ENCODE data around the gene ADAM15. TPM values are rescaled to one million over a fixed set of nuclear protein-coding genes. Genes with fewer than 3 reads are reported as not detected.

ADAM15 gene
- total RNA-seq, 1 donor from 2014 or later, result 11.3 TPM

DNA sequence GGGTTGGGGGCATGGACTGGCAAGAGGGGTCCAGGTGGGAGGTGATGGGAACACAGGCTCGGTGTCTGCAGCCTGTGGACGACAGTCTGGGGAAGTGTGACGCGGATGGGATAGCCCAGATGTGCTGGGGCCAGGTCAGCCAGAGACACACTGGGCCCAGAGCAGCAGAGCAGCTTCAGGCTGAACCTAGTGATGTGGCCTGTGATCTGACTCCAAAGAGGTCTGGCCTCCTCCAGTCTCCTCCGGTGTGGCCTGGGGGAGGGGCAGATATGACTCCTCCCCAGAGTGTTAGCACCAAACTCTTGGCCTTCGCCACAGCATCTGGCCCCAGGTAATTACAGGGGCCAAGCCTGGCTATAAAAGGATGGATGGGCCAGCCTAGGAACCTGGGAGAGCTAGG, 41.0 kb downstream of the ADAM15 start:
- no peaks in the 10 kb centered on the region for H3K36me3 Mint-ChIP-seq (ENCODE audit: low read depth)
- intact Hi-C loops (cut with micrococcal nuclease), result loop anchor here (5.0 kb wide), 1 partner anchor 35 kb away; the partner anchor contains the start of gene EFNA1
- TF ChIP-seq, protein P1, sequence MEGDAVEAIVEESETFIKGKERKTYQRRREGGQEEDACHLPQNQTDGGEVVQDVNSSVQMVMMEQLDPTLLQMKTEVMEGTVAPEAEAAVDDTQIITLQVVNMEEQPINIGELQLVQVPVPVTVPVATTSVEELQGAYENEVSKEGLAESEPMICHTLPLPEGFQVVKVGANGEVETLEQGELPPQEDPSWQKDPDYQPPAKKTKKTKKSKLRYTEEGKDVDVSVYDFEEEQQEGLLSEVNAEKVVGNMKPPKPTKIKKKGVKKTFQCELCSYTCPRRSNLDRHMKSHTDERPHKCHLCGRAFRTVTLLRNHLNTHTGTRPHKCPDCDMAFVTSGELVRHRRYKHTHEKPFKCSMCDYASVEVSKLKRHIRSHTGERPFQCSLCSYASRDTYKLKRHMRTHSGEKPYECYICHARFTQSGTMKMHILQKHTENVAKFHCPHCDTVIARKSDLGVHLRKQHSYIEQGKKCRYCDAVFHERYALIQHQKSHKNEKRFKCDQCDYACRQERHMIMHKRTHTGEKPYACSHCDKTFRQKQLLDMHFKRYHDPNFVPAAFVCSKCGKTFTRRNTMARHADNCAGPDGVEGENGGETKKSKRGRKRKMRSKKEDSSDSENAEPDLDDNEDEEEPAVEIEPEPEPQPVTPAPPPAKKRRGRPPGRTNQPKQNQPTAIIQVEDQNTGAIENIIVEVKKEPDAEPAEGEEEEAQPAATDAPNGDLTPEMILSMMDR (IDR thresholded peaks at IDR 0.05), result no peak
- ChIA-PET CTCF (interaction anchor here (0.9 to 5.3 kb wide), 19 partner anchors 8 to 102 kb away, joined by 3 to 145 read pairs (median 4); partner anchors contain the start of genes EFNA1, EFNA4, KRTCAP2 and SLC50A1), POLR2A (interaction anchor here (0.5 to 2.1 kb wide), 5 partner anchors 12 to 81 kb away, joined by 3 to 38 read pairs (median 3); partner anchors contain the start of gene KRTCAP2)
- H3K4me3 Mint-ChIP-seq, result no peak overlapping the region
- H3K27me3 Mint-ChIP-seq, result peaks cover 6% of the 10 kb centered on the region
- DNase-seq (no peak), ATAC-seq (ENCODE audit: low read depth) (no peak)
- no peaks in the 10 kb centered on the region for H3K9me3 Mint-ChIP-seq
- H3K4me1 Mint-ChIP-seq, result peaks cover 9% of the 10 kb centered on the region
- no peak overlapping the region for H3K27ac Mint-ChIP-seq

DNA sequence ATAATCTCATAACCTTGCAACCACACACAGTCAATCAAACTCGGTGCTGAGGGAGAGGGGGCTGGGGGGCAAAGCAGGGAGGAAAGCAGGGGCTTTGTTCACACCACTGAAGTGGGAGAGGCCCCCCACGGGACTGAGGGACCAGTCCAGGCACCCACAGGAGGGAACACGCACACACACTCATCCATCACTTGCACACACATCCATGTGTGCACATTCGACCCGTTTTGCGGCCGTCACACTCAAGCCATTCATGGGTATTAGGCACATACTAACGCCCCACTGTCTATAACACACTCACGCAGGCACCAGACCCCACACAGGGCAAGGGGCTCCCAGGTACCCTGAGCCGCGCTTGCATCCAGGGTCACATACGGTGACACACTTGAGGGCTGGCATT, 41.5 kb downstream of the ADAM15 start:
- TF ChIP-seq, protein P1 (IDR thresholded peaks at IDR 0.05), result no peak
- intact Hi-C loops (cut with micrococcal nuclease), result loop anchor here (5.0 kb wide), 1 partner anchor 35 kb away; the partner anchor contains the start of gene EFNA1
- ATAC-seq (ENCODE audit: low read depth), result no peak
- Mint-ChIP-seq H3K27me3 (peaks cover 6% of the 10 kb centered on the region), H3K36me3 (ENCODE audit: low read depth) (no peaks in the 10 kb centered on the region), H3K4me3 (no peak overlapping the region), H3K9me3 (no peaks in the 10 kb centered on the region), H3K27ac (no peak overlapping the region), H3K4me1 (peaks cover 9% of the 10 kb centered on the region)
- CTCF ChIA-PET, result interaction anchor here (0.9 to 5.3 kb wide), 4 partner anchors 43 to 80 kb away, joined by 3 to 145 read pairs (median 24); partner anchors contain the start of genes KRTCAP2, SLC50A1 and TRIM46
- POLR2A ChIA-PET, result interaction anchor here (0.6 to 2.1 kb wide), 2 partner anchors 75 to 210 kb away, joined by 3 to 38 read pairs; no protein-coding TSS in a partner anchor
- DNase-seq, result no peak

DNA sequence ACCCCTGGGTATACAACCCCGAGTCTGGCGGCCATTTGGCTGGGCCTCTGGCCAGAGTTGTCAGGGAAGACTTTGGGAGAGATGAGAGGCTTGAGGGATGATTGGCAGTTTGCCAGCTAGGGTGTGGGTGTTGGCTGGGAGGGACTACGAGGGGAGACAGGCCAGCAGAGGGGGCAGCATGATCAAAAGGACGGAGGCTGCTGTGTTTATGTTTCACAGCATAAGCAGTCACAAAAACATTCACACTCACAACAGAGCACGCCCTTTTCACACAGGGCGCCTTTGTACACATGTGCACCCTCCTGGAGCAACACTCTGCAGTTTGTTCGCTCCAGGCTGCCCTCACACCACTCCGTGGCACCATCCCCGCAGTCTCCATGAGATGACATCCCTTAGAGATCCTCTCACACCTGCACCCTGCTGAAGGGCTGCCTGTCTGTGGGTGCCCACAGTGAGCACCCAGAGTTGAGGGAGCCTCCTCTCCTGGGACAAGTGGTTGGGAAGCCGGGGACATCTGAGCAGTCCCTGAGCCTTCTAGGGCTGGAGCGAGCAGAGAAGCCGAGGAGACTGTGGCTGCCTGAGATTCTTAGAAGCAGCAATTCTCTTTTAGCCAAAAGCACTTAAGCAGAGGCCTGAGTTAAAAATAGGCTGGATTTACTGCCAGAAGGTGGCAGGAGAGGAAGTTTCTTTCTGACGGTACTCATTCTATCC, 43.0 kb downstream of the ADAM15 start:
- POLR2A ChIA-PET, result interaction anchor here (2.1 kb wide), 1 partner anchor 73 kb away, joined by 6 read pairs; no protein-coding TSS in a partner anchor
- Mint-ChIP-seq H3K36me3 (ENCODE audit: low read depth) (no peaks in the 10 kb centered on the region), H3K9me3 (no peaks in the 10 kb centered on the region), H3K4me1 (peaks cover 9% of the 10 kb centered on the region), H3K27ac (no peak overlapping the region), H3K27me3 (peaks cover 8% of the 10 kb centered on the region), H3K4me3 (no peak overlapping the region)
- ATAC-seq (ENCODE audit: low read depth) (no peak), DNase-seq (no peak)
- intact Hi-C loops (cut with micrococcal nuclease), result loop anchor here (5.0 kb wide), 1 partner anchor 33 kb away; the partner anchor contains the start of gene EFNA1
- CTCF ChIA-PET, result interaction anchor here (1.6 to 2.7 kb wide), 2 partner anchors 35 to 73 kb away, joined by 4 to 19 read pairs; no protein-coding TSS in a partner anchor
- TF ChIP-seq, protein P1 (IDR thresholded peaks at IDR 0.05), result no peak

DNA sequence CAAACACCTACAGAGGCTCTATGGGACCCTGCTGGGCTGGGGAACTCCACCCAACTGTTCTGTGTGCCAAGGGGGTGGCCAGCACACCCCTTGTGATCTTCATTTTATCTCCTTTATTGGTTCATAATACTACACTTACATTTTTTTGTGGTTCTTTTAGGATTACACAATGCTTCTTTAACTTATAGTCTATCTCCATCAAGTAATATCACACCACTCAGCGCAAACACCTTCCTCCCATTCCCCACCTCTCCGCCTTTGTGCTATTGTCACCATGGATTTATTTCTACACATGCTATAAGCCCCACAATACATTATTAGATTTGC, 43.5 kb downstream of the ADAM15 start:
- Mint-ChIP-seq H3K4me3 (no peak overlapping the region), H3K4me1 (peaks cover 9% of the 10 kb centered on the region), H3K27ac (no peak overlapping the region), H3K27me3 (peaks cover 8% of the 10 kb centered on the region), H3K9me3 (no peaks in the 10 kb centered on the region), H3K36me3 (ENCODE audit: low read depth) (no peaks in the 10 kb centered on the region)
- ChIA-PET CTCF (interaction anchor here (1.5 to 2.7 kb wide), 3 partner anchors 34 to 76 kb away, joined by 3 to 19 read pairs (median 4); no protein-coding TSS in a partner anchor), POLR2A (interaction anchor here (2.1 kb wide), 1 partner anchor 72 kb away, joined by 6 read pairs; no protein-coding TSS in a partner anchor)
- DNase-seq (no peak), ATAC-seq (ENCODE audit: low read depth) (no peak)
- TF ChIP-seq, protein P1 (IDR thresholded peaks at IDR 0.05), result no peak
- intact Hi-C loops (cut with micrococcal nuclease), result loop anchor here (5.0 kb wide), 1 partner anchor 33 kb away; the partner anchor contains the start of gene EFNA1

DNA sequence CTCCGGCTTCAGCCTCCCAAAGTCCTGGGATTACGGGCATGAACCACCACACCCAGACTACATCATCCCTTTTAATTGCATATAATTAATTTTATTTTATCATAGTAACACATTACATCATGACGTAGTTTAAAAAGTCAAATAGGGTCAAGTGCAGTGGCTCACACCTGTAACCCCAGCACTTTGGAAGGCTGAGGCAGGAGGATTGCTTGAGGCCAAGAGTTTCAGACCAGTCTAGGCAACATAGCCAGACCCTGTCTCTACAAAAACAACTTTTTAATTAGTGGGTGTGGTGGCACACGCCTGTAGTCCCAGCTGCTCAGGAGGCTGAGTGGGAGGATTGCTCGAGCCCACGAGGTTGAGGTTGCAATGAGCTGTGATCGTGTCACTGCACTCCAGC, 48.2 kb downstream of the ADAM15 start:
- ChIA-PET POLR2A (interaction anchor here (0.5 to 1.0 kb wide), 2 partner anchors 65 to 67 kb away, joined by 4 read pairs; no protein-coding TSS in a partner anchor), CTCF (interaction anchor here (1.1 to 1.8 kb wide), 3 partner anchors 8 to 68 kb away, joined by 4 to 5 read pairs (median 4); no protein-coding TSS in a partner anchor)
- Mint-ChIP-seq H3K4me1 (peaks cover 2% of the 10 kb centered on the region), H3K9me3 (no peaks in the 10 kb centered on the region), H3K27me3 (peaks cover 6% of the 10 kb centered on the region), H3K4me3 (no peak overlapping the region), H3K27ac (no peak overlapping the region), H3K36me3 (ENCODE audit: low read depth) (no peaks in the 10 kb centered on the region)
- intact Hi-C loops (cut with micrococcal nuclease), result no loop called here
- ATAC-seq (ENCODE audit: low read depth), result no peak
- DNase-seq, result no peak
- TF ChIP-seq, protein P1 (IDR thresholded peaks at IDR 0.05), result no peak

Data from activated B cell treated with CpG ODN at 0.5 μM for 24 hours (primary cell).